Uterus (tissue), 4 donors: ENCODE data around the gene RANBP10. TPM values are rescaled to one million over a fixed set of nuclear protein-coding genes. Genes with fewer than 3 reads are reported as not detected.

Experiments used
- DNase-seq, 2 donors: peaks; one replicate each; pipeline ENCODE4 v3.0.0-alpha.2; 2019 to 2020
- H3K27ac ChIP-seq, 2 donors: fragments of 200-600 bp; sonication (generic); 1 replicate in 1 of 2; 2 replicates in 1 of 2; pipeline ENCODE4 v1.5.1; 2016 to 2018
- H3K27me3 ChIP-seq, 2 donors: fragments of 200-600 bp; sonication (generic); one replicate each; pipeline ENCODE4 v1.5.1; 2018 to 2019; ENCODE audit warnings: control low read depth in 1 of 2
- H3K36me3 ChIP-seq, 2 donors: fragments of 200-600 bp; sonication (generic); one replicate each; pipeline ENCODE4 v1.5.1; 2019; ENCODE audit warnings: control low read depth in 1 of 2
- H3K4me1 ChIP-seq, 2 donors: fragments of 200-600 bp; sonication (generic); one replicate each; pipeline ENCODE4 v1.5.1; 2018 to 2019; ENCODE audit warnings: control low read depth in 1 of 2
- H3K4me3 ChIP-seq, 2 donors: fragments of 200-600 bp; sonication (generic); 1 replicate in 1 of 2; 2 replicates in 1 of 2; pipeline ENCODE4 v1.5.1; 2018 to 2019; ENCODE audit warnings: mild to moderate bottlenecking in 1 of 2
- H3K9me3 ChIP-seq, 2 donors: fragments of 200-600 bp; sonication (generic); one replicate each; pipeline ENCODE4 v1.5.1; 2019; ENCODE audit warnings: control low read depth in 1 of 2
- POLR2A ChIP-seq, 2 donors: fragments of 450-650 bp; IDR thresholded peaks; one replicate each; pipeline ENCODE4 v1.6.1; 2016; ENCODE audit warnings: antibody characterized with exemption in 2 of 2, mild to moderate bottlenecking in 1 of 2, moderate library complexity in 1 of 2
- intact Hi-C: fragments of 100-400 bp; cut with DNase I; formaldehyde crosslinking; loops from one replicate; pipeline ENCODE4 v1.15.1; 2023; ENCODE audit warnings: low total_unique reads
- total RNA-seq, 4 donors: library from RNA; depleted of rRNA in 3 of 4; stranded (reverse); fragments of >200 nt in 3 of 4; gene quantifications; one replicate each; pipeline versions ENCODE4 v1.1.0 to v1.2.4, GENCODE V29; 2014 to 2023
- TF ChIP-seq, protein P1 (sequence below), 4 experiments: fragments of 200-600 bp in 2 of 4; fragments of 450-650 bp in 2 of 4; sonication (generic) in 2 of 4; IDR thresholded peaks; one replicate each; pipeline ENCODE4 v1.5.1; 2016 to 2019; ENCODE audit warnings: antibody characterized with exemption in 4 of 4, mild to moderate bottlenecking in 2 of 4, moderate library complexity in 1 of 4
- donor health status: DM: yes; HTN: yes; CAD: no.

RANBP10 gene
- total RNA-seq, 4 donors from 2014 or later, result 4.9 to 22.7 (median 8.5) TPM

DNA sequence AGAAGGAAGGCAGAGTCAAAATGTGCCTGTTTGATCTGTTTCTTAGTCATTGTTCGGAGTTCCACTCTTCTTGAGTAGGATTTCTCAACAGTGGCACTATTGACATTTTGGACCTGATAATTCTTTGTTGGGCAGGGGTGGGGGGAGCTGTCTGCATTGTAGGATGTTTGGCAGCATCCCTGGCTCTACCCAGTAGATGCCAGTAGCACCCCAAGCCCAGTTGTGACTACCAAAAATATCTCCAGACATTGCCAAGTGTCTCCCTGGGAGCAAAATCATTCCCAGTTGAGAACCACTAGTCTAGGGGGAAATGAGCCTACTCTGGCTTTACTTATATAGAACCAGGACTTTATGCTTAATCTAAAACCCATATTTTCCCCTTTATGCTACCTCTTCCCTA, 86.1 kb downstream of the RANBP10 start:
- no peak for DNase-seq
- no peaks in the 10 kb centered on the region for H3K4me1 ChIP-seq
- no peaks in the 10 kb centered on the region for H3K9me3 ChIP-seq
- no peaks in the 10 kb centered on the region for H3K27me3 ChIP-seq
- no peak overlapping the region for H3K4me3 ChIP-seq
- peak overlapping the region; percentile 79 to 95 for H3K27ac ChIP-seq
- no peaks in the 10 kb centered on the region for H3K36me3 ChIP-seq
- TF ChIP-seq POLR2A (IDR thresholded peaks at IDR 0.05), result no peak
- TF ChIP-seq, protein P1, sequence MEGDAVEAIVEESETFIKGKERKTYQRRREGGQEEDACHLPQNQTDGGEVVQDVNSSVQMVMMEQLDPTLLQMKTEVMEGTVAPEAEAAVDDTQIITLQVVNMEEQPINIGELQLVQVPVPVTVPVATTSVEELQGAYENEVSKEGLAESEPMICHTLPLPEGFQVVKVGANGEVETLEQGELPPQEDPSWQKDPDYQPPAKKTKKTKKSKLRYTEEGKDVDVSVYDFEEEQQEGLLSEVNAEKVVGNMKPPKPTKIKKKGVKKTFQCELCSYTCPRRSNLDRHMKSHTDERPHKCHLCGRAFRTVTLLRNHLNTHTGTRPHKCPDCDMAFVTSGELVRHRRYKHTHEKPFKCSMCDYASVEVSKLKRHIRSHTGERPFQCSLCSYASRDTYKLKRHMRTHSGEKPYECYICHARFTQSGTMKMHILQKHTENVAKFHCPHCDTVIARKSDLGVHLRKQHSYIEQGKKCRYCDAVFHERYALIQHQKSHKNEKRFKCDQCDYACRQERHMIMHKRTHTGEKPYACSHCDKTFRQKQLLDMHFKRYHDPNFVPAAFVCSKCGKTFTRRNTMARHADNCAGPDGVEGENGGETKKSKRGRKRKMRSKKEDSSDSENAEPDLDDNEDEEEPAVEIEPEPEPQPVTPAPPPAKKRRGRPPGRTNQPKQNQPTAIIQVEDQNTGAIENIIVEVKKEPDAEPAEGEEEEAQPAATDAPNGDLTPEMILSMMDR (IDR thresholded peaks at IDR 0.05), result no peak
- intact Hi-C loops, result no loop called here

DNA sequence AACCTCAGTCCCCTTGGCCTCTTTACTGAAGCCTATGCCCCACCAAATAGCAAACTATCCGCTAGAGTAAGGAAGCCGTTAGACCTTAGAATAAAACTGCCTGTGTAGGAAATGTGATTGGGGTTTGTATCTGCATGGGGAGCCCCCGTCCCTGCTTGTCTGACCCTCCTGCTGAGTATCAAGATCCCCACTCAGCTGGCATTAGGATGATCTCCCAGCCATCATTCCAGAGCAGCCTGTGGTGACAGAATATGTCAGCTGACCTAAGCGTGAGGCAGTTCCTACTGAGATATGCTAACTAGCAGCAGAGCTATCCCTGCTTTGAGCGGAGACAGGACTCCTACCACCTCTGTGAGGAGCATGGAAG, 86.6 kb downstream of the RANBP10 start:
- H3K27ac ChIP-seq, result peak overlapping the region; percentile 79 to 95
- H3K27me3 ChIP-seq, result no peaks in the 10 kb centered on the region
- peak overlapping the region; percentile 74 to 85 for H3K4me3 ChIP-seq
- DNase-seq, result peak in 1 of 2 donors; percentile 29
- H3K36me3 ChIP-seq, result no peaks in the 10 kb centered on the region
- intact Hi-C loops, result no loop called here
- no peaks in the 10 kb centered on the region for H3K9me3 ChIP-seq
- no peaks in the 10 kb centered on the region for H3K4me1 ChIP-seq
- TF ChIP-seq, protein P1 (IDR thresholded peaks at IDR 0.05), result no peak
- no peak for TF ChIP-seq POLR2A (IDR thresholded peaks at IDR 0.05)

DNA sequence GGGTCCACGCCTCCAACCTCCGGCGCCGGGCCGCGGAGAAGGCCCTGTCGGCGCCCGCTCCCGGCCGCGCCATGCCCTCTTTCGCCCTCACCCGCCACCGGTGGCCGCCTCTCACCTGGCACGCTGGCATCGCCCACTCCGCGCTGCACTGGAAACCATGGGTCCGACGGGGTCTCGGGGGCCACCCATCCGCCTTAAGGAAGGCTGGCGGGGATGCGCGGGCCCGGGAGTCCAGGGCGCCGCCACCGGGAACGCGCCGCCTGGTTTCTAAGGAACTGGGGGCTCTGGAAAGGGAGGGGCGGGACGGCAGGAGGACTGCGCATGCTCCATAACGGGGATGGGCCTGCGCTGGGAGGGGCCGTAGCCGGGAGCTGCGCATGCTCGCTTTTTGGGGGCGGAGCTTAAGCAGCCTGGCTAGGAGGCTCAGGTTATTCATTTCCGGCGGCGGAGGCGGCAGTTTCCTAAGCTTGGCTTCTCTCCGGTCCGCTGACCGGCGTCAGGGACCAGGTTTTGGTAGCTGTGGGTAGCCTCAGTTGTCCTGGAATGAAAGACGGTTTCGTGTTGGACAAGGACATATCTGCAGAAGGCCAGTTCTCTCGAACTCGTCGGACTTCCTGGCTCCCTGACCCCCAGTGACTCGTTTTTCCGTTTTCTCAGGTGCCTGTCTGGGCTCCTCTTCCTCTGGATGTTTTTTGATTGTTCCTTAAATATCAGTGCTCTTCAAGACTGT, 87.1 kb downstream of the RANBP10 start, which contains the start of gene GFOD2:
GFOD2 (minus strand) TSS at position 269 of the 730 bp plus-strand sequence. CDS start 33,601 bp downstream, outside the sequence.
- Histone ChIP-seq H3K4me3 (peak within 1 kb of the TSS; percentile 74 to 85), H3K27ac (peak within 1 kb of the TSS; percentile 79 to 95), H3K27me3 (no peaks in the 10 kb centered on the region), H3K4me1 (no peaks in the 10 kb centered on the region), H3K9me3 (no peaks in the 10 kb centered on the region), H3K36me3 (no peaks in the 10 kb centered on the region)
- TF ChIP-seq, protein P1 (IDR thresholded peaks at IDR 0.05), result peak in 1 of 4 experiments; percentile 4
- TF ChIP-seq POLR2A (IDR thresholded peaks at IDR 0.05), result peak; percentile 73 to 80
- intact Hi-C loops, result no loop called here
- peak; percentile 97 to 98 for DNase-seq

DNA sequence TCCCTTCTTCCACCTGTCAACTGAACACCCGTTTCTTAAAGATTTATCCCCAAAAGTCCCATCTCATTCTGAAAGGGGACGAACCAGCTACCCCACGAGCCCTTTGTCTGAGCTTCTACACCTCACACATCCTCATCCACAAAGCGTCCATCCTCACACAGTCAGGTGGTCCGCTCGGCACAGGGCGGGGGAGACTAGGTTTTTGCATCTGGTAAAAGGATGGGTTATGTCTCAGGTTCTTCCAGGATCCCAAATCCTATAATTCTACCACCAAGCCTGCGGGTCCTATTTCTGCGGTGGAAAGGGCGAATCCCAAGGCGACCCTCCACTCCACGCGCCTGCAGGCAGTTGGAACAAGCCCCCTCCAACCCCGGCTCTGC, 87.7 kb downstream of the RANBP10 start:
- Histone ChIP-seq H3K27me3 (no peaks in the 10 kb centered on the region), H3K36me3 (no peaks in the 10 kb centered on the region), H3K4me3 (peak overlapping the region; percentile 74 to 85), H3K27ac (peak overlapping the region; percentile 79 to 95), H3K9me3 (no peaks in the 10 kb centered on the region), H3K4me1 (no peaks in the 10 kb centered on the region)
- no peak for DNase-seq
- intact Hi-C loops, result no loop called here
- TF ChIP-seq, protein P1 (IDR thresholded peaks at IDR 0.05), result no peak
- no peak for TF ChIP-seq POLR2A (IDR thresholded peaks at IDR 0.05)

DNA sequence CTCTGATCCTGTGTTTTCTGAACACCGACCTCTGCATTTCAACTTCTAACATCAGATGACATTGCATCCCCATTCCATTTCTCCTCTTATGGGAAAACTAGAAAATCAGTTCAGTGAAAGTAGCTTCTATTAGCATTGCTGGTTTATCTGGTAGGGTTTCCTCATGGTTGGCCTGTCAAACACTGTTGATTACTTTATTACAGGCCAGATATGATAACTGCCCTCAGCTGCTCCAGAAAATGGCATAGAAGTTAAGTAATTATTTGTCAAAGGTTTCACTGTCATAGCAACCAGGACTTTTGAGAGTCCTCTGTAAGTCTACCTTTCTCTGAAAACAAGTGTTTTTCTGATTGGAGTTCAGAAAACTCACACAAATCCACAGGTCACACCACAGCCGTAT, 90.3 kb downstream of the RANBP10 start:
- H3K27me3 ChIP-seq, result no peaks in the 10 kb centered on the region
- H3K4me3 ChIP-seq, result no peak overlapping the region
- intact Hi-C loops, result no loop called here
- no peak for TF ChIP-seq POLR2A (IDR thresholded peaks at IDR 0.05)
- TF ChIP-seq, protein P1 (IDR thresholded peaks at IDR 0.05), result no peak
- no peaks in the 10 kb centered on the region for H3K4me1 ChIP-seq
- H3K27ac ChIP-seq, result no peak overlapping the region
- no peaks in the 10 kb centered on the region for H3K36me3 ChIP-seq
- no peak for DNase-seq
- no peaks in the 10 kb centered on the region for H3K9me3 ChIP-seq
